Measurements from ENCODE around the gene CDH26. TPM values are rescaled to one million over a fixed set of nuclear protein-coding genes. Genes with fewer than 3 reads are reported as not detected.
A peak's percentile ranks its signal among the peaks of the same experiment; 100 is the strongest.

The CDH26 gene
- polyA plus RNA-seq, 1 experiment, result 0.18 TPM

GRCh38 chr20:59940956-59941294, 17.3 kb upstream of the CDH26 start:
- TF ChIP-seq CTCF (IDR thresholded peaks at IDR 0.05; ENCODE audit: insufficient read depth, low read depth, low read length), result no peak
- Histone ChIP-seq H3K4me3 (ENCODE audit: low read depth, low read length) (peak overlapping the region; percentile 81), H3K27me3 (ENCODE audit: control insufficient read depth, insufficient read depth, low read length) (no peaks in the 10 kb centered on the region), H3K36me3 (ENCODE audit: control insufficient read depth, insufficient read depth, low read length) (peaks cover 7% of the 10 kb centered on the region)
- ChIA-PET POLR2A (no interaction called here), CTCF (interaction anchor here (1.3 to 2.4 kb wide), 3 partner anchors 9 to 14 kb away, joined by 3 to 11 read pairs (median 4); no protein-coding TSS in a partner anchor)
- DNase-seq (ENCODE audit: low read depth), result no peak

- no peak for DNase-seq (ENCODE audit: low read depth)
- no peaks in the 10 kb centered on the region for H3K27me3 ChIP-seq (ENCODE audit: control insufficient read depth, insufficient read depth, low read length)
- POLR2A ChIA-PET, result no interaction called here
- no peak overlapping the region for H3K4me3 ChIP-seq (ENCODE audit: low read depth, low read length)
- CTCF ChIA-PET, result no interaction called here
- TF ChIP-seq CTCF (IDR thresholded peaks at IDR 0.05; ENCODE audit: insufficient read depth, low read depth, low read length), result no peak
- H3K36me3 ChIP-seq (ENCODE audit: control insufficient read depth, insufficient read depth, low read length), result peaks cover 7% of the 10 kb centered on the region
These were observed 16.0 kb upstream of the CDH26 start for GRCh38 chr20:59942245-59942644.

GRCh38 chr20:59944726-59945125, 13.5 kb upstream of the CDH26 start:
- Histone ChIP-seq H3K27me3 (ENCODE audit: control insufficient read depth, insufficient read depth, low read length) (no peaks in the 10 kb centered on the region), H3K4me3 (ENCODE audit: low read depth, low read length) (no peak overlapping the region), H3K36me3 (ENCODE audit: control insufficient read depth, insufficient read depth, low read length) (peaks cover 7% of the 10 kb centered on the region)
- ChIA-PET CTCF (interaction anchor here (1.6 to 3.9 kb wide), 2 partner anchors 10 kb away, joined by 4 to 23 read pairs; partner anchors contain the start of gene SYCP2), POLR2A (no interaction called here)
- TF ChIP-seq CTCF (IDR thresholded peaks at IDR 0.05; ENCODE audit: insufficient read depth, low read depth, low read length), result no peak
- no peak for DNase-seq (ENCODE audit: low read depth)

- no peak overlapping the region for H3K4me3 ChIP-seq (ENCODE audit: low read depth, low read length)
- ChIA-PET CTCF (interaction anchor here (0.9 to 3.9 kb wide), 4 partner anchors 10 to 162 kb away, joined by 3 to 23 read pairs (median 4); partner anchors contain the start of genes CDH26 and SYCP2), POLR2A (no interaction called here)
- peaks cover 7% of the 10 kb centered on the region for H3K36me3 ChIP-seq (ENCODE audit: control insufficient read depth, insufficient read depth, low read length)
- DNase-seq (ENCODE audit: low read depth), result no peak
- H3K27me3 ChIP-seq (ENCODE audit: control insufficient read depth, insufficient read depth, low read length), result no peaks in the 10 kb centered on the region
- no peak for TF ChIP-seq CTCF (IDR thresholded peaks at IDR 0.05; ENCODE audit: insufficient read depth, low read depth, low read length)
These were observed 13.0 kb upstream of the CDH26 start for GRCh38 chr20:59945175-59945574.

GRCh38 chr20:59945731-59946130, 12.5 kb upstream of the CDH26 start:
- DNase-seq (ENCODE audit: low read depth), result no peak
- Histone ChIP-seq H3K4me3 (ENCODE audit: low read depth, low read length) (no peak overlapping the region), H3K27me3 (ENCODE audit: control insufficient read depth, insufficient read depth, low read length) (no peaks in the 10 kb centered on the region), H3K36me3 (ENCODE audit: control insufficient read depth, insufficient read depth, low read length) (peaks cover 7% of the 10 kb centered on the region)
- CTCF ChIA-PET, result interaction anchor here (0.9 to 3.9 kb wide), 4 partner anchors 9 to 162 kb away, joined by 3 to 23 read pairs (median 4); partner anchors contain the start of genes CDH26 and SYCP2
- no peak for TF ChIP-seq CTCF (IDR thresholded peaks at IDR 0.05; ENCODE audit: insufficient read depth, low read depth, low read length)
- POLR2A ChIA-PET, result no interaction called here
